ENCODE measurements around the gene CASKIN1.

Gene CASKIN1

GRCh38 chr16:2180461-2180860 lies 15.9 kb downstream of the CASKIN1 start:
- no peaks in the 10 kb centered on the region for H3F3A ChIP-seq (ENCODE audit: insufficient read depth)
- no peak overlapping the region for H3K4me3 ChIP-seq (ENCODE audit: insufficient read depth, low read length, poor library complexity, severe bottlenecking)
- no peaks in the 10 kb centered on the region for H3K79me2 ChIP-seq (ENCODE audit: insufficient read depth, low read length)
- no peak for TF ChIP-seq CTCF (IDR thresholded peaks at IDR 0.05; ENCODE audit: insufficient read depth, low read length, poor library complexity, severe bottlenecking)
- TF ChIP-seq EZH2phosphoT487 (conservative IDR thresholded peaks at IDR 0.05; ENCODE audit: low read length): no peak
- H3K27ac ChIP-seq (ENCODE audit: low read depth, low read length): no peak overlapping the region
- H3K9me3 ChIP-seq (ENCODE audit: insufficient read depth, low read length): no peaks in the 10 kb centered on the region
- no peaks in the 10 kb centered on the region for H3K36me3 ChIP-seq (ENCODE audit: low read length)
- no peaks in the 10 kb centered on the region for H3K27me3 ChIP-seq (ENCODE audit: low read length)
- no peaks in the 10 kb centered on the region; the same call in 1 of the 2 replicates for H4K20me1 ChIP-seq (ENCODE audit: low read depth, low read length)
- no peak overlapping the region for H3K4me2 ChIP-seq (ENCODE audit: low read depth, low read length, poor library complexity, severe bottlenecking)
- no peak overlapping the region for H3K9ac ChIP-seq (ENCODE audit: low read length)
- H3K9me2 ChIP-seq (replicated peaks; ENCODE audit: insufficient read depth, low read length): no peaks in the 10 kb centered on the region
- no peak overlapping the region for H2AFZ ChIP-seq (ENCODE audit: low read depth, low read length, severe bottlenecking)

GRCh38 chr16:2179576-2179975 lies 16.8 kb downstream of the CASKIN1 start:
- H3K9ac ChIP-seq (ENCODE audit: low read length): no peak overlapping the region
- H3K4me3 ChIP-seq (ENCODE audit: insufficient read depth, low read length, poor library complexity, severe bottlenecking): no peak overlapping the region
- H3K36me3 ChIP-seq (ENCODE audit: low read length): no peaks in the 10 kb centered on the region
- H4K20me1 ChIP-seq (ENCODE audit: low read depth, low read length): no peaks in the 10 kb centered on the region; the same call in 1 of the 2 replicates
- H2AFZ ChIP-seq (ENCODE audit: low read depth, low read length, severe bottlenecking): no peak overlapping the region
- H3K4me2 ChIP-seq (ENCODE audit: low read depth, low read length, poor library complexity, severe bottlenecking): no peak overlapping the region
- H3K9me2 ChIP-seq (replicated peaks; ENCODE audit: insufficient read depth, low read length): no peaks in the 10 kb centered on the region
- TF ChIP-seq EZH2phosphoT487 (conservative IDR thresholded peaks at IDR 0.05; ENCODE audit: low read length): no peak
- TF ChIP-seq CTCF (IDR thresholded peaks at IDR 0.05; ENCODE audit: insufficient read depth, low read length, poor library complexity, severe bottlenecking): no peak
- H3K9me3 ChIP-seq (ENCODE audit: insufficient read depth, low read length): no peaks in the 10 kb centered on the region
- H3K27me3 ChIP-seq (ENCODE audit: low read length): no peaks in the 10 kb centered on the region
- no peak overlapping the region for H3K27ac ChIP-seq (ENCODE audit: low read depth, low read length)
- H3K79me2 ChIP-seq (ENCODE audit: insufficient read depth, low read length): no peaks in the 10 kb centered on the region
- no peaks in the 10 kb centered on the region for H3F3A ChIP-seq (ENCODE audit: insufficient read depth)

- Histone ChIP-seq H3K9me2 (replicated peaks; ENCODE audit: insufficient read depth, low read length) (no peaks in the 10 kb centered on the region), H3K27me3 (ENCODE audit: low read length) (no peaks in the 10 kb centered on the region), H3K4me2 (ENCODE audit: low read depth, low read length, poor library complexity, severe bottlenecking) (no peak overlapping the region), H3K79me2 (ENCODE audit: insufficient read depth, low read length) (no peaks in the 10 kb centered on the region), H3K9me3 (ENCODE audit: insufficient read depth, low read length) (no peaks in the 10 kb centered on the region), H2AFZ (ENCODE audit: low read depth, low read length, severe bottlenecking) (no peak overlapping the region), H3K4me3 (ENCODE audit: insufficient read depth, low read length, poor library complexity, severe bottlenecking) (no peak overlapping the region), H3F3A (ENCODE audit: insufficient read depth) (no peaks in the 10 kb centered on the region), H4K20me1 (ENCODE audit: low read depth, low read length) (no peaks in the 10 kb centered on the region), H3K27ac (ENCODE audit: low read depth, low read length) (no peak overlapping the region), H3K9ac (ENCODE audit: low read length) (no peak overlapping the region), H3K36me3 (ENCODE audit: low read length) (no peaks in the 10 kb centered on the region)
- TF ChIP-seq EZH2phosphoT487 (conservative IDR thresholded peaks at IDR 0.05; ENCODE audit: low read length): no peak
- TF ChIP-seq CTCF (IDR thresholded peaks at IDR 0.05; ENCODE audit: insufficient read depth, low read length, poor library complexity, severe bottlenecking): no peak
Measured at GRCh38 chr16:2179107-2179501, 17.3 kb downstream of the CASKIN1 start.
